Uterus (tissue), 4 donors: ENCODE data around the gene MAZ. TPM values are rescaled to one million over a fixed set of nuclear protein-coding genes. Genes with fewer than 3 reads are reported as not detected.
A peak's percentile ranks its signal among the peaks of the same experiment; 100 is the strongest.

Experiments
- DNase-seq, 2 donors: peaks; one replicate each; pipeline ENCODE4 v3.0.0-alpha.2; 2019 to 2020
- H3K27ac ChIP-seq, 2 donors: fragments of 200-600 bp; sonication (generic); 1 replicate in 1 of 2; 2 replicates in 1 of 2; pipeline ENCODE4 v1.5.1; 2016 to 2018
- H3K27me3 ChIP-seq, 2 donors: fragments of 200-600 bp; sonication (generic); one replicate each; pipeline ENCODE4 v1.5.1; 2018 to 2019; ENCODE audit warnings: control low read depth in 1 of 2
- H3K36me3 ChIP-seq, 2 donors: fragments of 200-600 bp; sonication (generic); one replicate each; pipeline ENCODE4 v1.5.1; 2019; ENCODE audit warnings: control low read depth in 1 of 2
- H3K4me1 ChIP-seq, 2 donors: fragments of 200-600 bp; sonication (generic); one replicate each; pipeline ENCODE4 v1.5.1; 2018 to 2019; ENCODE audit warnings: control low read depth in 1 of 2
- H3K4me3 ChIP-seq, 2 donors: fragments of 200-600 bp; sonication (generic); 1 replicate in 1 of 2; 2 replicates in 1 of 2; pipeline ENCODE4 v1.5.1; 2018 to 2019; ENCODE audit warnings: mild to moderate bottlenecking in 1 of 2
- H3K9me3 ChIP-seq, 2 donors: fragments of 200-600 bp; sonication (generic); one replicate each; pipeline ENCODE4 v1.5.1; 2019; ENCODE audit warnings: control low read depth in 1 of 2
- POLR2A ChIP-seq, 2 donors: fragments of 450-650 bp; IDR thresholded peaks; one replicate each; pipeline ENCODE4 v1.6.1; 2016; ENCODE audit warnings: antibody characterized with exemption in 2 of 2, mild to moderate bottlenecking in 1 of 2, moderate library complexity in 1 of 2
- intact Hi-C: fragments of 100-400 bp; cut with DNase I; formaldehyde crosslinking; loops from one replicate; pipeline ENCODE4 v1.15.1; 2023; ENCODE audit warnings: low total_unique reads
- total RNA-seq, 4 donors: library from RNA; depleted of rRNA in 3 of 4; stranded (reverse); fragments of >200 nt in 3 of 4; gene quantifications; one replicate each; pipeline versions ENCODE4 v1.1.0 to v1.2.4, GENCODE V29; 2014 to 2023
- TF ChIP-seq, protein P1 (sequence below), 4 experiments: fragments of 200-600 bp in 2 of 4; fragments of 450-650 bp in 2 of 4; sonication (generic) in 2 of 4; IDR thresholded peaks; one replicate each; pipeline ENCODE4 v1.5.1; 2016 to 2019; ENCODE audit warnings: antibody characterized with exemption in 4 of 4, mild to moderate bottlenecking in 2 of 4, moderate library complexity in 1 of 4
- donor health status: DM: yes; HTN: yes; CAD: no.

Gene MAZ
- total RNA-seq, 4 donors from 2014 or later = 32.8 to 200 (median 67.5) TPM

GRCh38 chr16:29794231-29794710 is 12.1 kb upstream of the MAZ start:
- peaks cover 0 to 8% of the 10 kb centered on the region in 2 donors for H3K4me1 ChIP-seq
- no peak overlapping the region for H3K4me3 ChIP-seq
- no peaks in the 10 kb centered on the region for H3K27me3 ChIP-seq
- H3K36me3 ChIP-seq = no peaks in the 10 kb centered on the region
- intact Hi-C loops = no loop called here
- no peak for DNase-seq
- no peak overlapping the region for H3K27ac ChIP-seq
- TF ChIP-seq, protein P1, sequence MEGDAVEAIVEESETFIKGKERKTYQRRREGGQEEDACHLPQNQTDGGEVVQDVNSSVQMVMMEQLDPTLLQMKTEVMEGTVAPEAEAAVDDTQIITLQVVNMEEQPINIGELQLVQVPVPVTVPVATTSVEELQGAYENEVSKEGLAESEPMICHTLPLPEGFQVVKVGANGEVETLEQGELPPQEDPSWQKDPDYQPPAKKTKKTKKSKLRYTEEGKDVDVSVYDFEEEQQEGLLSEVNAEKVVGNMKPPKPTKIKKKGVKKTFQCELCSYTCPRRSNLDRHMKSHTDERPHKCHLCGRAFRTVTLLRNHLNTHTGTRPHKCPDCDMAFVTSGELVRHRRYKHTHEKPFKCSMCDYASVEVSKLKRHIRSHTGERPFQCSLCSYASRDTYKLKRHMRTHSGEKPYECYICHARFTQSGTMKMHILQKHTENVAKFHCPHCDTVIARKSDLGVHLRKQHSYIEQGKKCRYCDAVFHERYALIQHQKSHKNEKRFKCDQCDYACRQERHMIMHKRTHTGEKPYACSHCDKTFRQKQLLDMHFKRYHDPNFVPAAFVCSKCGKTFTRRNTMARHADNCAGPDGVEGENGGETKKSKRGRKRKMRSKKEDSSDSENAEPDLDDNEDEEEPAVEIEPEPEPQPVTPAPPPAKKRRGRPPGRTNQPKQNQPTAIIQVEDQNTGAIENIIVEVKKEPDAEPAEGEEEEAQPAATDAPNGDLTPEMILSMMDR (IDR thresholded peaks at IDR 0.05) = no peak
- TF ChIP-seq POLR2A (IDR thresholded peaks at IDR 0.05) = no peak
- H3K9me3 ChIP-seq = no peaks in the 10 kb centered on the region

DNA sequence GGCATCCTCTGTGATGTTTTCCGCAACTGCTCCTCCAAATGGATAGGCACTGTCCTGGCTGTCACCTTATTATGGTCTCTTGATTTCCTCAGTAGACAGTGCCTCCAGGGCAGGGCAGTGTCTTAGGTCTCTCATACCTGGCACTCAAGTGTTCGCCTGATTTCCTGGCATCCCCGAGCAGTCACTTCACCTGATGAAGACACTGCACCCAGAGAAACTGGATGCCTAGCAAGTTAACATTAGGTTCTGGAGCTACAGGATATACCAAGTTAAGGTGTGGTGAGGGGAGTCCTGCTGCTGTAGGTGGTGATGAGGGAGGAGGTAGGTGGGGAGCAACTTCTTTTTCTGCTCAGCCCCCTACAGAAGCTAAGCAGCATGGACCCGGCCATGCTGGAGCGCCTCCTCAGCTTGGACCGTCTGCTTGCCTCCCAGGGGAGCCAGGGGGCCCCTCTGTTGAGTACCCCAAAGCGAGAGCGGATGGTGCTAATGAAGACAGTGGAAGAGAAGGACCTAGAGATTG is 3.9 kb upstream of the MAZ start:
- TF ChIP-seq, protein P1 (IDR thresholded peaks at IDR 0.05) = no peak
- no peak for TF ChIP-seq POLR2A (IDR thresholded peaks at IDR 0.05)
- intact Hi-C loops = no loop called here
- no peak overlapping the region for H3K4me3 ChIP-seq
- no peak for DNase-seq
- H3K4me1 ChIP-seq = no peaks in the 10 kb centered on the region
- no peak overlapping the region for H3K27ac ChIP-seq
- H3K36me3 ChIP-seq = no peaks in the 10 kb centered on the region
- H3K9me3 ChIP-seq = no peaks in the 10 kb centered on the region
- H3K27me3 ChIP-seq = no peaks in the 10 kb centered on the region

- no peak overlapping the region for H3K4me3 ChIP-seq
- intact Hi-C loops = no loop called here
- TF ChIP-seq, protein P1 (IDR thresholded peaks at IDR 0.05) = no peak
- TF ChIP-seq POLR2A (IDR thresholded peaks at IDR 0.05) = no peak
- no peaks in the 10 kb centered on the region for H3K36me3 ChIP-seq
- DNase-seq = no peak
- H3K27me3 ChIP-seq = no peaks in the 10 kb centered on the region
- peak overlapping the region; percentile 98 to 99 for H3K27ac ChIP-seq
- no peaks in the 10 kb centered on the region for H3K9me3 ChIP-seq
- H3K4me1 ChIP-seq = peaks cover 8 to 11% of the 10 kb centered on the region in 2 donors
Observed at GRCh38 chr16:29804020-29804419, 2.3 kb upstream of the MAZ start.

DNA sequence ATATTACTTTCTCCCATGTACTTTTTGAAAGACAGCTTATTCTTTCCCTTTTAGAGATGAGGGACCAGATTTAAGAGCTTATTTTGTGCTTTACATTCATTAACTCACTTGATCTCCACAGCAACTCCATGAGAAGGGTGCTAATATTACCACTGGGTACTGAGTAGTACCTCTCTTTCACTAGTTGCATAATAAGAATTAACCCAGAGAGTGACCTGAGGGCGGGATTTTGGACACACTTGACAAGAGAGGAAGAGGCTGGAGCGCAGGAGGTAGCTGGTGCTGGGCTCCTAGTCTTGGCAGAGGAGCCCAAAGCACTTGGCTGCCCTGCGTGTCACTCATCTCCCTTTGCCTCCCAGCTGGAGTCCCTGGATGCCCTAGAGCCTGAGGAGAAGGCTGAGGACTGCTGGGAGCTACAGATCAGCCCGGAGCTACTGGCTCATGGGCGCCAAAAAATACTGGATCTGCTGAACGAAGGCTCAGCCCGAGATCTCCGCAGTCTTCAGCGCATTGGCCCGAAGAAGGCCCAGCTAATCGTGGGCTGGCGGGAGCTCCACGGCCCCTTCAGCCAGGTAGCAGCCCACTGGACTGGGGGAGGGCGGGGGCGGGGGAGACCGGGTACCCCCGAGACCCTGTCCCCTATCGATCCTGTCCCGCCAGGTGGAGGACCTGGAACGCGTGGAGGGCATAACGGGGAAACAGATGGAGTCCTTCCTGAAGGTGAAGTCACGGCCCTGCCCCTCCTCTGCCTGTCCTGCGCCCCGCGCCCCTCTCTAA is 1.7 kb upstream of the MAZ start:
- intact Hi-C loops = no loop called here
- no peak for TF ChIP-seq POLR2A (IDR thresholded peaks at IDR 0.05)
- TF ChIP-seq, protein P1 (IDR thresholded peaks at IDR 0.05) = no peak
- Histone ChIP-seq H3K27me3 (no peaks in the 10 kb centered on the region), H3K27ac (peak overlapping the region; percentile 98 to 99), H3K36me3 (no peaks in the 10 kb centered on the region), H3K4me3 (peak overlapping the region; percentile 69 to 98), H3K4me1 (peaks cover 11 to 17% of the 10 kb centered on the region in 2 donors), H3K9me3 (no peaks in the 10 kb centered on the region)
- peak in 1 of 2 donors; percentile 58 for DNase-seq
